CD8-positive, alpha-beta memory T cell (primary cell): Measurements from ENCODE around the gene FBXO47. TPM values are rescaled to one million over a fixed set of nuclear protein-coding genes. Genes with fewer than 3 reads are reported as not detected.

Experiments used
- CTCF ChIA-PET: fragments of 350-600 bp; sonication (Branson Sonifier 250); formaldehyde crosslinking; loops from one replicate; lab custom pipeline; 2021; ENCODE audit warnings: antibody characterized with exemption; lab: Charles Lee
- POLR2A ChIA-PET: fragments of 350-600 bp; sonication (Branson Sonifier 250); formaldehyde crosslinking; loops from one replicate; lab custom pipeline; 2021; ENCODE audit warnings: antibody characterized with exemption; lab: Charles Lee
- DNase-seq, 5 donors: peaks; one replicate each; pipeline versions ENCODE4 v3.0.0 to v3.0.0-alpha.2; 2020 to 2022; ENCODE audit warnings: mixed read lengths in 1 of 5
- H3K27ac ChIP-seq: one replicate; pipeline ENCODE4 v1.7.0; 2013; ENCODE audit warnings: low read depth, mild to moderate bottlenecking, low read length, moderate library complexity
- H3K27me3 ChIP-seq: 2 replicates; pipeline ENCODE4 v1.7.0; 2013; ENCODE audit warnings: low read length, mild to moderate bottlenecking; ENCODE audit not compliant: insufficient read depth, poor library complexity, severe bottlenecking
- H3K36me3 ChIP-seq: 2 replicates; pipeline ENCODE4 v1.7.0; 2013; ENCODE audit warnings: mild to moderate bottlenecking, low read length, moderate library complexity; ENCODE audit not compliant: insufficient read depth
- H3K4me1 ChIP-seq: 2 replicates; pipeline ENCODE4 v1.7.0; 2013; ENCODE audit warnings: mild to moderate bottlenecking, low read length, moderate library complexity; ENCODE audit not compliant: insufficient read depth
- H3K4me3 ChIP-seq: 2 replicates; pipeline ENCODE4 v1.7.0; 2013; ENCODE audit warnings: mild to moderate bottlenecking, low read length
- H3K9me3 ChIP-seq: 2 replicates; pipeline ENCODE4 v1.7.0; 2013; ENCODE audit warnings: mild to moderate bottlenecking, low read length
- H3K27ac Mint-ChIP-seq, 8 donors: one replicate each; pipeline ENCODE4 v1.8.0; 2020 to 2021; ENCODE audit warnings: mixed read lengths in 8 of 8, mild to moderate bottlenecking in 6 of 8, inconsistent platforms in 3 of 8, moderate library complexity in 3 of 8
- H3K27me3 Mint-ChIP-seq, 2 donors: one replicate each; pipeline ENCODE4 v1.8.0; 2020 to 2021; ENCODE audit warnings: mixed read lengths in 2 of 2, mild to moderate bottlenecking in 1 of 2, moderate library complexity in 1 of 2
- H3K36me3 Mint-ChIP-seq, 3 donors: one replicate each; pipeline ENCODE4 v1.8.0; 2020 to 2021; ENCODE audit warnings: mixed read lengths in 3 of 3, inconsistent platforms in 1 of 3, mild to moderate bottlenecking in 1 of 3
- H3K4me1 Mint-ChIP-seq, 3 donors: one replicate each; pipeline ENCODE4 v1.8.0; 2020 to 2021; ENCODE audit warnings: mixed read lengths in 3 of 3, inconsistent platforms in 1 of 3, mild to moderate bottlenecking in 1 of 3
- H3K4me3 Mint-ChIP-seq, 7 donors: one replicate each; pipeline ENCODE4 v1.8.0; 2020 to 2021; ENCODE audit warnings: mixed read lengths in 7 of 7, mild to moderate bottlenecking in 6 of 7, moderate library complexity in 4 of 7, inconsistent platforms in 2 of 7
- H3K9me3 Mint-ChIP-seq, 5 donors: one replicate each; pipeline ENCODE4 v1.8.0; 2020 to 2022; ENCODE audit warnings: mixed read lengths in 5 of 5, mild to moderate bottlenecking in 3 of 5, moderate library complexity in 2 of 5, inconsistent platforms in 1 of 5
- polyA plus RNA-seq: library from polyadenylated mRNA; unstranded; fragments of 300-500 nt; fragmentation: Illumina TruSeq; gene quantifications from one replicate; pipeline ENCODE4 v1.2.3, GENCODE V29; 2021
- total RNA-seq, 2 experiments: library from RNA; stranded (reverse); gene quantifications; one replicate each; pipeline ENCODE4 v1.2.3, GENCODE V29; 2021

The FBXO47 gene
- total and polyA plus RNA-seq, 3 experiments from 2014 or later = not detected

- H3K27ac Mint-ChIP-seq = no peak overlapping the region
- Histone ChIP-seq H3K27me3 (no peaks in the 10 kb centered on the region), H3K4me3 (no peak overlapping the region), H3K36me3 (no peaks in the 10 kb centered on the region), H3K27ac (no peak overlapping the region), H3K4me1 (no peaks in the 10 kb centered on the region), H3K9me3 (no peaks in the 10 kb centered on the region)
- DNase-seq = no peak
- peaks cover 0 to 2% (median 1%) of the 10 kb centered on the region in 3 donors for H3K4me1 Mint-ChIP-seq
- ChIA-PET CTCF (interaction anchor here (0.7 to 1.1 kb wide), 2 partner anchors 26 to 83 kb away, joined by 3 read pairs; no protein-coding TSS in a partner anchor), POLR2A (no interaction called here)
- H3K9me3 Mint-ChIP-seq = peaks cover 0 to 4% (median 0%) of the 10 kb centered on the region in 5 donors
- H3K4me3 Mint-ChIP-seq = no peak overlapping the region
- H3K36me3 Mint-ChIP-seq = no peaks in the 10 kb centered on the region
- peaks cover 0 to 15% of the 10 kb centered on the region in 2 donors for H3K27me3 Mint-ChIP-seq
Observed at GRCh38 chr17:39009581-39010001, 42.4 kb upstream of the FBXO47 start.

DNA sequence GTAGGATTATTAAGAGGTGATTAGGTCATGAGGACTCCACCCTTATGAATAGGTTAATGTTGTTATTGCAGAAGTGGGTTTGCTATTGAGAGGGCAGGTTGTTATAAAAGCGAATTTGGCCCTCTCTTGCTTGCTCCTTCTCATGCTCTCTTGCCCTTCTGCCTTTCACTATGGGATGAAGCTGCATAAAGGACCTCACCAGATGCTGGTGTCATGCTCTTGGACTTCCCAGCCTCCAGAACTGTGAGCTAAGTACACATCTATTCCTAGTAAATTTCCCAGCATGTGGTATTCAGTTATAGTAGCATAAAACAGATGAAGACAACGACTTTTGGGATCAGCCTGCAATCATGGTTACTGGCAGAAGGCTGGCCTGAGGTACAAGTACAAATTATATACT is 41.4 kb upstream of the FBXO47 start:
- peaks cover 4 to 10% (median 4%) of the 10 kb centered on the region in 3 donors for H3K4me1 Mint-ChIP-seq
- Histone ChIP-seq H3K4me1 (peaks cover 7% of the 10 kb centered on the region), H3K4me3 (no peak overlapping the region), H3K36me3 (no peaks in the 10 kb centered on the region), H3K27me3 (no peaks in the 10 kb centered on the region), H3K27ac (no peak overlapping the region), H3K9me3 (no peaks in the 10 kb centered on the region)
- no peak for DNase-seq
- no peak overlapping the region for H3K4me3 Mint-ChIP-seq
- CTCF ChIA-PET = interaction anchor here (1.2 kb wide), 1 partner anchor 156 kb away, joined by 4 read pairs; no protein-coding TSS in a partner anchor
- peaks cover 0 to 20% of the 10 kb centered on the region in 2 donors for H3K27me3 Mint-ChIP-seq
- POLR2A ChIA-PET = no interaction called here
- H3K36me3 Mint-ChIP-seq = peaks cover 0 to 2% (median 0%) of the 10 kb centered on the region in 3 donors
- H3K9me3 Mint-ChIP-seq = peaks cover 0 to 4% (median 0%) of the 10 kb centered on the region in 5 donors
- peak overlapping the region in 1 of 8 donors; percentile 5 for H3K27ac Mint-ChIP-seq

GRCh38 chr17:39002991-39003715 is 36.0 kb upstream of the FBXO47 start:
- Mint-ChIP-seq H3K27me3 (peaks cover 7 to 37% of the 10 kb centered on the region in 2 donors), H3K9me3 (peaks cover 0 to 4% (median 2%) of the 10 kb centered on the region in 5 donors), H3K36me3 (peaks cover 0 to 4% (median 3%) of the 10 kb centered on the region in 3 donors), H3K4me1 (peaks cover 10 to 22% (median 14%) of the 10 kb centered on the region in 3 donors), H3K27ac (peak overlapping the region in 4 of 8 donors; percentile 36 to 85 (median 47)), H3K4me3 (peak overlapping the region in 5 of 7 donors; percentile 35 to 79 (median 49))
- DNase-seq = peak in 2 of 5 donors; percentile 17 to 64
- Histone ChIP-seq H3K4me1 (peaks cover 25% of the 10 kb centered on the region), H3K27me3 (no peaks in the 10 kb centered on the region), H3K9me3 (no peaks in the 10 kb centered on the region), H3K36me3 (no peaks in the 10 kb centered on the region), H3K4me3 (no peak overlapping the region), H3K27ac (peak overlapping the region; percentile 40)
- ChIA-PET CTCF (interaction anchor here (1.0 kb wide), 1 partner anchor 20 kb away, joined by 3 read pairs; no protein-coding TSS in a partner anchor), POLR2A (no interaction called here)

DNA sequence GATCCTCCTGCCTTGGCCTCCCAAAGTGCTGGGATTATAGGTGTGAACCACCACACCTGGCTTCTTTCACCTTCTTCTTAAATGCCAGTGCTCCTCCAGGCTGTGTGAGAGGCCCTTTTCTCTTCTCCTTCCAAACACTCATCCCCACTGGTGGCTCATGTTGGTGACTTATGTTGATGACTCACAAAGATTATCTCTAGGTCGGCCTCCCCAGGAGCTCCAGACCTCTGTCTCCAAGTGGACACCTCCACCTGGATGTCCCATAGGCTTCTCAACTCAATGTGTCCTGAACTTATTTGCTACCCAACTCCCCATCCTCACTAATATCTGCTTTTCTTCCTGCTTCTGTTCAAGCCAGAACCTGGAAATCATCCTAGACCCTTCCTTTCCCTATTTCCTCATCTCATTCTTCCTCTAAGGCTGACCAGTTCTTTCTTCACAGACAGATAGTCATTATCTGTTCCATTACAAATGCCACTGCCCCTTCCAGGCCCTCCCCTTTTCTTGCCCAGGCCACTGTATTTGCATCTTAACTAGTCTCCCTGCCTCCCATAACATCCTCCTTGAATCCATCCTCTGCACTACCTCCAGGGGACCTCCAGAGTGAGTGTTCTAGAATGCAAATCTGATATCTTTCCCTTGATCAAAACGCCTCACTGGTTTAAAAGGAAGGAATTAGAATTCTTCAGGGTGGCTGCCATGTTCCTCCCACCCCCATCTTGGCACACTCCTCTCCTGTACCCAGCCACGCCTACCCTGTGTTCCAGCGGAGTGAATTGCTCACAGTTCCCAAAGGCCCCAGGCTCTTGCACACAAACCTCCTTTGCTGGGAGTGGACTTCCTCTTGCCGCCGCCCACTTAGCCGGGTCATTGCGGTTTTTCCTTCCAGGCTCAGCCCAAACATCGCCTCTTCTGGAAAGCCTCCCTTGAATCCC is 34.8 kb upstream of the FBXO47 start:
- Mint-ChIP-seq H3K27ac (peak overlapping the region in 1 of 8 donors; percentile 72), H3K36me3 (peaks cover 0 to 5% (median 3%) of the 10 kb centered on the region in 3 donors), H3K4me1 (peaks cover 10 to 22% (median 14%) of the 10 kb centered on the region in 3 donors), H3K9me3 (peaks cover 4 to 14% (median 9%) of the 10 kb centered on the region in 5 donors), H3K27me3 (peaks cover 7 to 34% of the 10 kb centered on the region in 2 donors), H3K4me3 (no peak overlapping the region)
- Histone ChIP-seq H3K4me1 (peaks cover 25% of the 10 kb centered on the region), H3K27me3 (no peaks in the 10 kb centered on the region), H3K27ac (peak overlapping the region; percentile 40), H3K36me3 (no peaks in the 10 kb centered on the region), H3K9me3 (no peaks in the 10 kb centered on the region), H3K4me3 (no peak overlapping the region)
- POLR2A ChIA-PET = no interaction called here
- CTCF ChIA-PET = no interaction called here
- no peak for DNase-seq

GRCh38 chr17:39000021-39000601 is 32.9 kb upstream of the FBXO47 start:
- POLR2A ChIA-PET = interaction anchor here (0.7 kb wide), 2 partner anchors 102 to 168 kb away, joined by 3 to 4 read pairs; no protein-coding TSS in a partner anchor
- no peaks in the 10 kb centered on the region for H3K36me3 ChIP-seq
- H3K4me1 Mint-ChIP-seq = peaks cover 9 to 22% (median 14%) of the 10 kb centered on the region in 3 donors

GRCh38 chr17:38996660-38997337 is 29.6 kb upstream of the FBXO47 start:
- no peaks in the 10 kb centered on the region for H3K4me1 Mint-ChIP-seq
- Histone ChIP-seq H3K36me3 (no peaks in the 10 kb centered on the region), H3K27me3 (no peaks in the 10 kb centered on the region), H3K4me1 (no peaks in the 10 kb centered on the region), H3K27ac (no peak overlapping the region), H3K9me3 (peaks cover 5% of the 10 kb centered on the region), H3K4me3 (no peak overlapping the region)
- DNase-seq = no peak
- H3K36me3 Mint-ChIP-seq = peaks cover 0 to 14% (median 5%) of the 10 kb centered on the region in 3 donors
- H3K27me3 Mint-ChIP-seq = peaks cover 4 to 7% of the 10 kb centered on the region in 2 donors
- POLR2A ChIA-PET = no interaction called here
- no peak overlapping the region for H3K27ac Mint-ChIP-seq
- CTCF ChIA-PET = interaction anchor here (1.9 kb wide), 1 partner anchor 14 kb away, joined by 9 read pairs; no protein-coding TSS in a partner anchor
- H3K4me3 Mint-ChIP-seq = no peak overlapping the region
- H3K9me3 Mint-ChIP-seq = peaks cover 12 to 22% (median 20%) of the 10 kb centered on the region in 5 donors

More at GRCh38 chr17:39000021-39000601, 32.9 kb upstream of the FBXO47 start:
- H3K4me3 Mint-ChIP-seq = no peak overlapping the region
- Histone ChIP-seq H3K9me3 (peaks cover 5% of the 10 kb centered on the region), H3K27ac (no peak overlapping the region), H3K4me3 (no peak overlapping the region), H3K27me3 (no peaks in the 10 kb centered on the region), H3K4me1 (peaks cover 25% of the 10 kb centered on the region)
- peaks cover 8 to 29% of the 10 kb centered on the region in 2 donors for H3K27me3 Mint-ChIP-seq
- H3K36me3 Mint-ChIP-seq = peaks cover 0 to 14% (median 6%) of the 10 kb centered on the region in 3 donors
- no peak overlapping the region for H3K27ac Mint-ChIP-seq
- peaks cover 12 to 22% (median 20%) of the 10 kb centered on the region in 5 donors for H3K9me3 Mint-ChIP-seq
- DNase-seq = no peak
- CTCF ChIA-PET = interaction anchor here (1.6 to 2.1 kb wide), 2 partner anchors 17 to 153 kb away, joined by 5 to 6 read pairs; no protein-coding TSS in a partner anchor

- H3K9me3 ChIP-seq = peaks cover 5% of the 10 kb centered on the region
- H3K27ac ChIP-seq = no peak overlapping the region
- Mint-ChIP-seq H3K36me3 (peaks cover 0 to 14% (median 5%) of the 10 kb centered on the region in 3 donors), H3K4me3 (no peak overlapping the region), H3K27ac (no peak overlapping the region), H3K4me1 (no peaks in the 10 kb centered on the region), H3K9me3 (peaks cover 12 to 22% (median 18%) of the 10 kb centered on the region in 5 donors), H3K27me3 (peaks cover 0 to 7% of the 10 kb centered on the region in 2 donors)
- no peaks in the 10 kb centered on the region for H3K36me3 ChIP-seq
- no peak overlapping the region for H3K4me3 ChIP-seq
- CTCF ChIA-PET = interaction anchor here (1.3 kb wide), 1 partner anchor 11 kb away, joined by 4 read pairs; no protein-coding TSS in a partner anchor
- no peaks in the 10 kb centered on the region for H3K4me1 ChIP-seq
- POLR2A ChIA-PET = no interaction called here
- H3K27me3 ChIP-seq = no peaks in the 10 kb centered on the region
- no peak for DNase-seq
Observed at GRCh38 chr17:38994026-38994425, 26.8 kb upstream of the FBXO47 start.
